BJ (cell line): ENCODE data around the gene C2orf68. TPM values are rescaled to one million over a fixed set of nuclear protein-coding genes. Genes with fewer than 3 reads are reported as not detected.
"Not testable (repeated sequence)": the region's sequence is repeated elsewhere in the genome, so short reads cannot be mapped to it uniquely, and the experiment has no call there.

ENCODE experiments used
- CTCF ChIA-PET: fragments of 350-600 bp; formaldehyde crosslinking; extraction: SDS; loops from one replicate; lab custom pipeline; 2021; ENCODE audit warnings: antibody characterized with exemption, inconsistent platforms; lab: Yijun Ruan, JAX
- POLR2A ChIA-PET: fragments of 300-600 bp; sonication (Branson Sonifier 250); formaldehyde crosslinking; extraction: SDS; loops from one replicate; lab custom pipeline; 2021; ENCODE audit warnings: antibody characterized with exemption; lab: Charles Lee
- DNase-seq: peaks from one replicate; pipeline ENCODE4 v3.0.0-alpha.2; 2011; ENCODE audit warnings: low read depth
- H3K27me3 ChIP-seq: 2 replicates; pipeline ENCODE4 v1.6.0; 2011; ENCODE audit warnings: low read length; ENCODE audit not compliant: control insufficient read depth, insufficient read depth
- H3K36me3 ChIP-seq: 2 replicates; pipeline ENCODE4 v1.5.1; 2011; ENCODE audit warnings: low read length; ENCODE audit not compliant: control insufficient read depth, insufficient read depth
- H3K4me3 ChIP-seq: 2 replicates; pipeline ENCODE4 v1.5.1; 2011; ENCODE audit warnings: low read depth, mild to moderate bottlenecking, control low read depth, low read length
- polyA plus RNA-seq: library from polyadenylated mRNA; depleted of rRNA; stranded (reverse); fragments of >200 nt; gene quantifications from 2 replicates; pipeline ENCODE4 v1.2.3, GENCODE V29; 2011; rRNA removed
- small RNA-seq: library from RNA; depleted of rRNA; stranded (forward); fragments of <200 nt; gene quantifications from one replicate; pipeline ENCODE3, GENCODE V24; 2012; ENCODE audit warnings: low replicate concordance, low read depth; ENCODE audit not compliant: insufficient read length
- TF ChIP-seq, protein P1 (sequence below): IDR thresholded peaks from 2 replicates; pipeline ENCODE4 v1.5.1; 2011; ENCODE audit warnings: low read depth, mild to moderate bottlenecking, control low read depth, inconsistent platforms, low read length, moderate library complexity; ENCODE audit not compliant: insufficient read depth

Gene C2orf68
- polyA plus RNA-seq, 1 experiment = 16.4 TPM

DNA sequence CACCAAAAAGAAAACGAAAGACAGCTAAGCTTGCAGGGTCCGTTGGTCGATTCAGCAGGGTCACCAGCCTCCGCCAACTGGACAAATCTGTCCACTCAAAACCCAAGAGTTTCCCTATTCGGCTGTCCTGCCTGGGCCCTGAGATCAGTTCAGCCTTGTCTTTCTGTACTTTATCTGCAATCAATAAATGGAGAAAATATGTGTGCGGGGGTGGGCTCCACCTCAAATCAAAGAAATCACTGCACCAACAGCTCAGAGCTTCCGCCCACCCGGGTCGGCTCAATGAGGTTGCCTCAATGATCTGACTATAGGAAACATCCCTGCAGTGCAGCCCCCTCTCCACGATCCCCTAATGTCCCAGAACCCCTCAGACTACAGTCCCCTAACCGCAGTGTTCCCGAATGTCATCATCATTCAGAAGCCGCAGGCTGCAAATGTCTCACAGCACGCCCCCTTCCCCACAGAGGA, 51.0 kb downstream of the C2orf68 start:
- TF ChIP-seq, protein P1, sequence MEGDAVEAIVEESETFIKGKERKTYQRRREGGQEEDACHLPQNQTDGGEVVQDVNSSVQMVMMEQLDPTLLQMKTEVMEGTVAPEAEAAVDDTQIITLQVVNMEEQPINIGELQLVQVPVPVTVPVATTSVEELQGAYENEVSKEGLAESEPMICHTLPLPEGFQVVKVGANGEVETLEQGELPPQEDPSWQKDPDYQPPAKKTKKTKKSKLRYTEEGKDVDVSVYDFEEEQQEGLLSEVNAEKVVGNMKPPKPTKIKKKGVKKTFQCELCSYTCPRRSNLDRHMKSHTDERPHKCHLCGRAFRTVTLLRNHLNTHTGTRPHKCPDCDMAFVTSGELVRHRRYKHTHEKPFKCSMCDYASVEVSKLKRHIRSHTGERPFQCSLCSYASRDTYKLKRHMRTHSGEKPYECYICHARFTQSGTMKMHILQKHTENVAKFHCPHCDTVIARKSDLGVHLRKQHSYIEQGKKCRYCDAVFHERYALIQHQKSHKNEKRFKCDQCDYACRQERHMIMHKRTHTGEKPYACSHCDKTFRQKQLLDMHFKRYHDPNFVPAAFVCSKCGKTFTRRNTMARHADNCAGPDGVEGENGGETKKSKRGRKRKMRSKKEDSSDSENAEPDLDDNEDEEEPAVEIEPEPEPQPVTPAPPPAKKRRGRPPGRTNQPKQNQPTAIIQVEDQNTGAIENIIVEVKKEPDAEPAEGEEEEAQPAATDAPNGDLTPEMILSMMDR = no peak
- Histone ChIP-seq H3K27me3 (no peaks in the 10 kb centered on the region), H3K4me3 (peak overlapping the region; percentile 85), H3K36me3 (peaks cover 5% of the 10 kb centered on the region)
- POLR2A ChIA-PET = no interaction called here
- CTCF ChIA-PET = interaction anchor here (0.6 to 5.2 kb wide), 5 partner anchors 8 to 141 kb away, joined by 3 to 37 read pairs (median 6); partner anchors contain the start of gene SH2D6
- DNase-seq = no peak

DNA sequence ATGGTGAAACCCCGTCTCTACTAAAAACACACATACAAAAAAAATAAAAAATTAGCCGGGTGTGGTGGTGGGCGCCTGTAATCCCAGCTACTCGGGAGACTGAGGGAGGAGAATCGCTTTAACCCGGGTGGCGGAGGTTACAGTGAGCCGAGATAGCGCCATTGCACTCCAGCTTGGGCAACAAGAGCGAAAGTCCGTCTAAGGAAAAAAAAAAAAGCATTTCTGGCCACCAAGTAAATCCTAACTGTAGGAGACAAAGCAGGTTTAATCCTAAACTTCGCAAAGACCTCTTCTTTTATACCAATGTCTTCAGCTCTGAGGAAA, 51.5 kb downstream of the C2orf68 start:
- DNase-seq, H3K27me3 ChIP-seq, POLR2A ChIA-PET, H3K36me3 ChIP-seq: not testable (repeated sequence)
- H3K4me3 ChIP-seq = peak overlapping the region; percentile 85
- CTCF ChIA-PET = interaction anchor here (0.6 to 5.2 kb wide), 6 partner anchors 9 to 140 kb away, joined by 3 to 37 read pairs (median 6); partner anchors contain the start of gene SH2D6

DNA sequence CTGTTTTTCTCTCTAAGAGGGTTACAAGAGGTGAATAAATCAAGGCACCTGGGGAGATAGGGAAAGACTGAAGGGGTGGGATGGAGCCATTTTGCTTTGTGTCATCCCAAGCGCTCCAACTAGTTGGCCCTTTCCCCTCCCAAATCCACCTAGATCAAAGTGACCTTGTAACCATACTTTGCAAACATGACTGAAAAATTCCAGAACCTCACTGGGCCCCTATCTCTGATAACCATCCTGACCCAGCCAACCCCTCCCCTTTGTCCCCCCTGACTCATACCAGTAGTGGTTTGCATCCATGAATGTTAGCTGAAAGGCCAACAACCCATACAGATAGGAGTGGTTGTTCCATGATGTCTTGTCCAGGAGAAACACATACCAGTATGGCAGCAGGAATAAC, 53.7 kb downstream of the C2orf68 start:
- TF ChIP-seq, protein P1 = no peak
- ChIA-PET POLR2A (no interaction called here), CTCF (interaction anchor here (1.5 to 5.2 kb wide), 3 partner anchors 8 to 138 kb away, joined by 3 to 37 read pairs (median 30); partner anchors contain the start of gene SH2D6)
- Histone ChIP-seq H3K27me3 (no peaks in the 10 kb centered on the region), H3K4me3 (no peak overlapping the region), H3K36me3 (peaks cover 12% of the 10 kb centered on the region)
- DNase-seq = no peak

DNA sequence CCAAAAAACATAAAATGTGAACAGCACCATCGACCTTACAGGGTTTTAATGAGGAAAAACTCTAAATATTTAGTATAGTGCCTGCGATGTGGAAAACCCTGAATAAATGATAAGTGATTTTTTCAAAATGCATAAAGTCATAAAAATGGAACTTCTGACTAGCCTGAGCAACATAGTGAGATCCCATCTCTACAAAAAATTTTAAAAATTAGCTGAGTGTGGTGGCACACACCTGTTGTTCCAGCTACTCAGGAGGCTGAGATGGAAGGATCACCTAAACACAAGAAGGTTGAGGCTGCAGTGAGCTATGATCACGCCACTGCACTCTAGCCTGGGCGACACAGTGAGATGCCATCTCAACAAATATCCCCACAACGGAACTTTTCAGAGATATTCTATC, 54.7 kb downstream of the C2orf68 start:
- Histone ChIP-seq H3K36me3 (peaks cover 19% of the 10 kb centered on the region), H3K4me3 (no peak overlapping the region), H3K27me3 (no peaks in the 10 kb centered on the region)
- no peak for DNase-seq
- TF ChIP-seq, protein P1 = no peak
- ChIA-PET POLR2A (no interaction called here), CTCF (interaction anchor here (0.7 to 2.0 kb wide), 5 partner anchors 26 to 257 kb away, joined by 3 to 15 read pairs (median 3); no protein-coding TSS in a partner anchor)

Small RNAs within 50 kb of the gene (small RNA-seq; reads per million reads assigned to genes)
- gene RN7SL126P = not detected

Other genes starting within 250 kb of the C2orf68 start
- gene CAPG, start 201.7 kb downstream of the C2orf68 start, polyA plus RNA-seq = 92.4 and 135 TPM in 2 replicates
- gene SH2D6, start 193.4 kb downstream of the C2orf68 start, polyA plus RNA-seq = 0.18 and 0.39 TPM in 2 replicates
- gene MAT2A, start 72.9 kb downstream of the C2orf68 start, polyA plus RNA-seq = 261 and 302 TPM in 2 replicates
- 44.4 and 45.9 TPM in 2 replicates for gene GGCX, start 50.6 kb downstream of the C2orf68 start, polyA plus RNA-seq
- 0.70 and 2.0 TPM in 2 replicates for gene VAMP8, start 34.5 kb downstream of the C2orf68 start, polyA plus RNA-seq
- gene VAMP5, start 27.6 kb downstream of the C2orf68 start, polyA plus RNA-seq = 143 and 161 TPM in 2 replicates
- 376 and 394 TPM in 2 replicates for gene RNF181, start 16.3 kb downstream of the C2orf68 start, polyA plus RNA-seq
- 11.4 and 19.1 TPM in 2 replicates for gene TMEM150A, start 9.4 kb downstream of the C2orf68 start, polyA plus RNA-seq
- gene USP39, start 4.1 kb upstream of the C2orf68 start, polyA plus RNA-seq = 49.9 and 50.5 TPM in 2 replicates
- not detected in 2 replicates for gene SFTPB, start 56.1 kb upstream of the C2orf68 start, polyA plus RNA-seq
- gene GNLY, start 82.3 kb upstream of the C2orf68 start, polyA plus RNA-seq = not detected in 2 replicates
- 12.5 and 19.5 TPM in 2 replicates for gene ATOH8, start 141.9 kb upstream of the C2orf68 start, polyA plus RNA-seq